ENCODE results near the gene ANKRD33. TPM values are rescaled to one million over a fixed set of nuclear protein-coding genes. Genes with fewer than 3 reads are reported as not detected.

Gene ANKRD33
- total RNA-seq, 1 donor from 2014 or later, result 0.22 TPM

DNA sequence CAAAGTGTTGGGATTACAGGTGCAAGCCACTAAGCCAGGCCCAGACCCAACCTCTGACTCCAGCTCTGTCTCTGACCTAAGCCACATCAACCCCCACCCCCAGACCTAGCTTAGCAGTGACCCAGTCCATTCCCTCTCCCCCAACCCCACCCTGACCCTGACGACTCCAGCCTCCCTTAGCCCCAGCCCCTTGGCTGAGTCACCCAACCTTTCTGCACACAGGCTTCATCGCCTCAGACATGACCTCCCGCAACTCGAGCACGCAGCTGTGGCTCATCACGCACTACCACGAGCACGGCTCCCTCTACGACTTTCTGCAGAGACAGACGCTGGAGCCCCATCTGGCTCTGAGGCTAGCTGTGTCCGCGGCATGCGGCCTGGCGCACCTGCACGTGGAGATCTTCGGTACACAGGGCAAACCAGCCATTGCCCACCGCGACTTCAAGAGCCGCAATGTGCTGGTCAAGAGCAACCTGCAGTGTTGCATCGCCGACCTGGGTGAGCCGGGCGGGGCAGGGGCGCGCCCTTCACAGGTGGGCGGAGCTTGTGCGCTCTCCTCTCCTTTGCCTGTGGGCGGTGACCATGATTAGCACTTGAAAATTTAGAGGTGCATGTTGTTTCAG is 27.2 kb downstream of the ANKRD33 start:
- H3K36me3 Mint-ChIP-seq, result no peaks in the 10 kb centered on the region
- TF ChIP-seq, protein P1, sequence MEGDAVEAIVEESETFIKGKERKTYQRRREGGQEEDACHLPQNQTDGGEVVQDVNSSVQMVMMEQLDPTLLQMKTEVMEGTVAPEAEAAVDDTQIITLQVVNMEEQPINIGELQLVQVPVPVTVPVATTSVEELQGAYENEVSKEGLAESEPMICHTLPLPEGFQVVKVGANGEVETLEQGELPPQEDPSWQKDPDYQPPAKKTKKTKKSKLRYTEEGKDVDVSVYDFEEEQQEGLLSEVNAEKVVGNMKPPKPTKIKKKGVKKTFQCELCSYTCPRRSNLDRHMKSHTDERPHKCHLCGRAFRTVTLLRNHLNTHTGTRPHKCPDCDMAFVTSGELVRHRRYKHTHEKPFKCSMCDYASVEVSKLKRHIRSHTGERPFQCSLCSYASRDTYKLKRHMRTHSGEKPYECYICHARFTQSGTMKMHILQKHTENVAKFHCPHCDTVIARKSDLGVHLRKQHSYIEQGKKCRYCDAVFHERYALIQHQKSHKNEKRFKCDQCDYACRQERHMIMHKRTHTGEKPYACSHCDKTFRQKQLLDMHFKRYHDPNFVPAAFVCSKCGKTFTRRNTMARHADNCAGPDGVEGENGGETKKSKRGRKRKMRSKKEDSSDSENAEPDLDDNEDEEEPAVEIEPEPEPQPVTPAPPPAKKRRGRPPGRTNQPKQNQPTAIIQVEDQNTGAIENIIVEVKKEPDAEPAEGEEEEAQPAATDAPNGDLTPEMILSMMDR (IDR thresholded peaks at IDR 0.05; ENCODE audit: unreplicated experiment), result no peak
- no peaks in the 10 kb centered on the region for H3K9me3 Mint-ChIP-seq
- H3K4me3 Mint-ChIP-seq, result no peak overlapping the region
- H3K27me3 Mint-ChIP-seq (ENCODE audit: low read depth), result no peaks in the 10 kb centered on the region
- H3K27ac Mint-ChIP-seq, result no peak overlapping the region
- DNase-seq (ENCODE audit: low spot score in 2 of 2, unreplicated experiment in 2 of 2), result no peak
- H3K4me1 Mint-ChIP-seq, result peaks cover 12% of the 10 kb centered on the region

DNA sequence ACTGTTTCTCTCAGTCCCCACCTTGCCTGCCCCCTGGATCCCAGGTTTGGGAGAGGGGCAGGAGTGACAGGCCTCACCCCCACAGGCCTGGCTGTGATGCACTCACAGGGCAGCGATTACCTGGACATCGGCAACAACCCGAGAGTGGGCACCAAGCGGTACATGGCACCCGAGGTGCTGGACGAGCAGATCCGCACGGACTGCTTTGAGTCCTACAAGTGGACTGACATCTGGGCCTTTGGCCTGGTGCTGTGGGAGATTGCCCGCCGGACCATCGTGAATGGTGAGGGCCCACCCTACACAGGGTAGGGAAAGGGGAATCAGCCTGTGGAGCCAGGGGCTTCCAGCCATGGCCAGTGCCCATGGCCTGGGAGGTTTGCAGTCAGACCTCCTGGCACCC is 28.0 kb downstream of the ANKRD33 start:
- Mint-ChIP-seq H3K27ac (no peak overlapping the region), H3K27me3 (ENCODE audit: low read depth) (no peaks in the 10 kb centered on the region), H3K4me1 (peaks cover 9% of the 10 kb centered on the region), H3K9me3 (no peaks in the 10 kb centered on the region), H3K4me3 (no peak overlapping the region), H3K36me3 (no peaks in the 10 kb centered on the region)
- no peak for DNase-seq (ENCODE audit: low spot score in 2 of 2, unreplicated experiment in 2 of 2)
- TF ChIP-seq, protein P1 (IDR thresholded peaks at IDR 0.05; ENCODE audit: unreplicated experiment), result no peak

DNA sequence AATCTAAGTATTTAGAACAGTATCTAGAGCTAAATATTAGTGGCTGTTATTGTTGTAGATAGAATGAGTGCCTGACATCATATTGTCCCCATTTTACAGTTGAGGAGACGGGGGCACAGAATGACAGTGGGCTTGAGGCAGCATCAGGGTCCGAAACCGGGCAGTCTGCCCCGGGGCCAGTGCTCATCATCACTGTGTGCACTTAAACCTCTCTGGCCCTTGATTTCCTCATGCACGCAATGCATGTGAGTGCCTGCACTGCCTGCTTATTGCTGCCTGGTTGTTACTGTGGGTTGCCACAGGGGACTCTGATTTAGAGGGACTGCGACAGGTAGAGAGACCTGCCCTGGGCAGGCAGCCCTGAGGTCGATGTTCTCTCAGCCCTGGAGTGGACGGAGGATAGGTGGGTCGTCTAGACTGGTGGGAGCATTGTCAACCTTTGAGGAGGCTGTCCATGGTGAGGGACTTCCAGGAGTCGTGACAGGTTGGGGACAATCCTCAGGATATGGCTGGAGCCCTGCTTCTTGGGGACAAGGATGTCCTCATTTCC is 29.2 kb downstream of the ANKRD33 start:
- Mint-ChIP-seq H3K27ac (no peak overlapping the region), H3K9me3 (no peaks in the 10 kb centered on the region), H3K4me1 (peaks cover 3% of the 10 kb centered on the region), H3K4me3 (no peak overlapping the region), H3K36me3 (no peaks in the 10 kb centered on the region), H3K27me3 (ENCODE audit: low read depth) (no peaks in the 10 kb centered on the region)
- DNase-seq (ENCODE audit: low spot score in 2 of 2, unreplicated experiment in 2 of 2), result no peak
- TF ChIP-seq, protein P1 (IDR thresholded peaks at IDR 0.05; ENCODE audit: unreplicated experiment), result no peak

DNA sequence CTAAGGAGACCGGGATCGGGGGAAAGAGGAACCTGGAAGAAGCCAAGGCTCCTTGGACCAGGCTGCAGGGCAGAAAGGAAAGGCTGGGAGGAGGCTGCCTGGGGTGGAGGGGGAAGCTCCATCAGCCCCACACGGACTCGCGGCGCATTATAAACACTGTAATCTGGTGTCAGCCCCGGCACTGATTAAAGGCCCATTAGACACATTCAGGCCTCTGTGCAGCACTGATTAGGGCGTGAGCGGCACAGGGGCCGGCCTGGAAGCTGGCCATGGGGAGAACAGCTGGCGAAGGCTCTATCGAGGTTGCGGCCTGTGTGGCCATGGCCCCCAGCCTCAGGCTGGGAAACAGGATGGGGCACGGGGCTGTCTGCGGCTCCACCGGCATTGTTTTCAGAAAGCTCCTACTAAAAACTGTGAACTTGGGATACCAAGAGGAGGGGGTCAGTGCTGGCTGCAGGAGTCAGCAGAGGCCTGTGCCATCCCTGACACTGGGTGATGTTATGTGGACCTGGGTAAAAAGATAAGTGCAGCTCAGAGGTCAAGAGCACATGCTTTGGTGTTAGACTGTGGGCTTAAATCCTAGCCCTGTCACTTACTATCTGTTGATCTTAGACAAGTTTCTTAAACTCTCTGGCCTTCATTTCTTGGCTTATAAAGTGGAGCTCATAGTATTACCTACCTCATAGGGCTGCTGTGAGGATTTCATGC is 30.0 kb downstream of the ANKRD33 start:
- no peak for DNase-seq (ENCODE audit: low spot score in 2 of 2, unreplicated experiment in 2 of 2)
- TF ChIP-seq, protein P1 (IDR thresholded peaks at IDR 0.05; ENCODE audit: unreplicated experiment), result no peak
- peaks cover 5% of the 10 kb centered on the region for H3K4me1 Mint-ChIP-seq
- no peaks in the 10 kb centered on the region for H3K27me3 Mint-ChIP-seq (ENCODE audit: low read depth)
- no peaks in the 10 kb centered on the region for H3K9me3 Mint-ChIP-seq
- no peak overlapping the region for H3K4me3 Mint-ChIP-seq
- no peaks in the 10 kb centered on the region for H3K36me3 Mint-ChIP-seq
- no peak overlapping the region for H3K27ac Mint-ChIP-seq

DNA sequence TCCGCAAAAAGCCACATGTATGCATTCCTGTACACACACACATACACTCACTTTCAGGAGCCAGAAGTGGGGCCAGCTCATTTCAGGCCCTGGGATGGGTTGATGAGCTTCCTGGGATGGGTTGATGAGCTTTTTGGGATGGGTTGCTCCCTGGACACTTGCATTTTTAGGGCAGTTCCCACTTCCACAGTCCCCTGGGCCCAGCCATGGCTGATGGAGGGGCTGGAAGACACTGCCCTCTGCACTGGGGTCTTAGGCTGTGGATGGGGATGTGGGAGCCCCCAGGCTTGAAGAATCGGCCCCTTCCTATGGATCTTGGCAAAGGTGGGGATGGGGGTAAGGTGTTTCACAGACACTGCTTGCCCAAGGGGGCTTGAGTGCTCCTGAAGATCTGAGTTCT is 32.1 kb downstream of the ANKRD33 start:
- TF ChIP-seq, protein P1 (IDR thresholded peaks at IDR 0.05; ENCODE audit: unreplicated experiment), result no peak
- no peaks in the 10 kb centered on the region for H3K36me3 Mint-ChIP-seq
- peaks cover 6% of the 10 kb centered on the region for H3K4me1 Mint-ChIP-seq
- H3K4me3 Mint-ChIP-seq, result no peak overlapping the region
- no peaks in the 10 kb centered on the region for H3K9me3 Mint-ChIP-seq
- H3K27ac Mint-ChIP-seq, result no peak overlapping the region
- DNase-seq (ENCODE audit: low spot score in 2 of 2, unreplicated experiment in 2 of 2), result no peak
- H3K27me3 Mint-ChIP-seq (ENCODE audit: low read depth), result peaks cover 8% of the 10 kb centered on the region

All from mesothelial cell of epicardium (in vitro differentiated cells).